Stimulated activated naive CD8-positive, alpha-beta T cell treated with anti-CD3 and anti-CD28 coated beads, Interleukin-15, Interleukin-2, amounts not matched to agents 100 U/mL and 50 U/mL, for 24 hours (primary cell): ENCODE data around the gene INPP5F.
"Not testable (repeated sequence)": the region's sequence is repeated elsewhere in the genome, so short reads cannot be mapped to it uniquely, and the experiment has no call there.

Source experiments
- ATAC-seq: fragments of 150-1000 bp; cut with Tn5 transposase; one replicate; pipeline ENCODE4 v1.10.0; 2021
- DNase-seq: peaks from one replicate; pipeline ENCODE4 v3.0.0; 2021

The INPP5F gene

DNA sequence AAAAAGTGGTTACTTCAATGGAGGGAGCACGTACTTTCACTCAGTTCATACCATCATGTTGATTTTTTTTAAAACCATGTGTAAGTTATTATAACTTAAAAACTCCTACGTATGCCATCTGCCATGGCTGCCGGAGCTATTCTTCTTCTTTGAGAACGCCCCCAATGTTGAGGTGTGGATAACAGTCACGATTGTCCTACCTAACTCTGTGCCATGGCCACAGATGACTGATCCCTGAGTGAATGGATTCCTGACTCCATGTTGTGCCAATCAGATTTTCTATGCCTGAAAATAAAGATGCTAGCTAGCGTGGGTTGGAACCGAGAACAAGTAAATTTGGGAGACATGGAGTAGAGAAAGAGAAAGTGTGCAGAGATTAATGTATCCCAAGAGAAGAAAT is 141.5 kb downstream of the INPP5F start:
- DNase-seq (no peak), ATAC-seq (no peak)

DNA sequence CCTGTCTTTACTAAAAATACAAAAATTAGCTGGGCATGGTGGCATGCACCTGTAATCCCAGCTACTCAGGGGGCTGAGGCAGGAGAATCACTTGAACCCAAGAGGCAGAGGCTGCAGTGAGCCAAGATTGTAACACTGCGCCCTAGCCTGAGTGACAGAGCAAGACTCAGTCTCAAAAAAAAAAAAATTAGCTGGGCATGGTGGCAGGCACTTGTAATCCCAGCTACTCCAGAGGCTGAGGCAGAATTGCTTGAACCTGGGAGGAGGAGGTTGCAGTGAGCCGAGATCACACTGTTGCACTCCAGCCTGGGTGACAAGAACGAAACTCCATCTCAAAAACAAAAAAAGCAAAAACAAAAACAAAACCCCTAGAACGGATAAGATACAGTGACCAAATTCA is 143.5 kb downstream of the INPP5F start:
- ATAC-seq, DNase-seq: not testable (repeated sequence)

DNA sequence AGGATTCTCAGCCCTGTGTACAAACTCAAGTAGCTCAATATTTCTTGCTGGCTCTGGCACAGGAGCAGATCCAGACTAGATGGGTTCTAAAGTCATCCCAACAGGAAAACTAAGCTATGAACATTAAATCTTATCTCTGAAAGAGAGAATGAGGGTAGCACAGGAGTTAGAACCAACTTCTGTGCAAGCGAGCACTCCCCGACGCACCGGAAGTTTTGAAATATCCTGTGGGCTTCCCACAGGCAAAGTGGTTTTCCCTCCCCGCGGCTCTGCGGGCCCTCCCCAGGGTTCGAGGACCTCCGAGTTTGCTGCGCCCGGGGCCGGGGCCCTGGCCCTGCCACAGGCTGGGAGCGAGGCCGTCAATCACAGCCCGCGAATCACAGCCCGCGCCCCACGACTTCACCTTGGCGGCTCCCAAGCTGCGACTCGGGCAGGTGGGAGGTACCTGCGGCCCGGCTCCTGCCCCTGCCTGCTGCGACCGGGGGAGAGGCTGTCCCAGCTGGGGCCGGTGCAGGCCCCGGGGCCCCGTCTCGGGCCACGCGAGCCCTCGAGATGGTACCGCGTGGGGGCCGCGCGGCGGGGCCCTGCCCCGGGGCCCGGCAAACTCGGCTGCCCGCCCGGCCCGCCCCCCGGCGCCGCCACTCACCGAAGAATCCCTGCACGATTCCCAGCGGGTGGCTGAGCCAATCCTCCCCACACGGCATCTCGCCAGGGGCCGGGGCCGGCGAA is 146.2 kb downstream of the INPP5F start:
- peak; percentile 24 for ATAC-seq
- peak; percentile 66 for DNase-seq

DNA sequence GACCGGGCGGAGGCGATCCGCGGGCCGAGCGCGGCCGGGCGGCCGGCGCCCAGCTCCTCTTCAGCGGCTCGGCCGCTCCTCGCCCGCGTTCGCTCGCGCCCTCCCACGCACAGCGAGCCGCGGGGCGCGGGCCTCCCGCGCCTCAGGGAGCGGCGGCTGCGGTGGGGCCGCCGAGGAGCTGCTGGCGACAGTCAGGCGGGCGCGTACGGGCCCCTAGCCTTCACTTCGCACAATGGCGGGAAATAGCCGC is 146.7 kb downstream of the INPP5F start, which contains the start of gene MCMBP:
MCMBP (minus strand) TSS at position 234 of the 250 bp plus-strand sequence. CDS start 259 bp downstream, outside the sequence.
- ATAC-seq (no peak), DNase-seq (no peak)

DNA sequence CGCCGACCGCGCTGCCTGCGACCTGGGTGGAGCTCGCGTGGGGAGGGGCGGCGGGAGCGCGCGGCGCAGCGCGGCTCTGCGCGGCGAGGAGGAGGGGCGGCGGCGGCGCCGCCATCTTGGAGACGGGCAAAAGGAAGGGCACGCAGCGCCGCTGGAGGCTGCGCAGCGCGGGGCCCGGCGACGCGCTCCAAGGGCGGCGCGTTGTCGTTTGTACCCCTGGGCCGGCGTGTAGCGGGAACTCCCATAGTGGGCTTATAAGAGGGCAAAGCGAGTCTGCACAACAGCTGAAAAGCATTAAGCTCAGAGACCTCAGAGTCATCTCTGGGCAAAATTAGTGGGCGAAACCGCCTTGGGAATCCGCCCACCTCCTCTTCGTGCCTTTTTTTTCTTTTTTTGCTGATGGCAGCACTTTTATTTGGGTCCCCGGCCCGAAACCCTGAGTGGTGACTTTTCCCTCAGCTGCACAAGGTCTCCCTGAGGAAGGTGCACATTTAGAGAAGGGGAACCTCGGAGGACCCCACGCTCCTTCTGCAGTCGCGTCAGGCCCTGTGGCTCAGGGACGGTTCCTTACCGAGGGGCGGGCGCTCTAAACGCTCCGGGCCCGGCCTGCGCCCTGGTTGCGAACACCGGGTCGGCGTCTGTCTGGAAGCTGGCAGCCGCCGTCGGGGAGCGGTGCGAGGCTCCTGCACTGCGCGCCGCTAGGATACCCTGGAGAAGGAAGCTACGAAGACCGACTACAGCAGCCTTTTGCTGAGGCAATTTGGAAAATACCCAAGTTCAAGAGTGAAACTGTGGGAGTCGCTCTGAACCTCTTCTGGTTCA is 147.2 kb downstream of the INPP5F start:
- DNase-seq (peak; percentile 90), ATAC-seq (peak; percentile 96)

DNA sequence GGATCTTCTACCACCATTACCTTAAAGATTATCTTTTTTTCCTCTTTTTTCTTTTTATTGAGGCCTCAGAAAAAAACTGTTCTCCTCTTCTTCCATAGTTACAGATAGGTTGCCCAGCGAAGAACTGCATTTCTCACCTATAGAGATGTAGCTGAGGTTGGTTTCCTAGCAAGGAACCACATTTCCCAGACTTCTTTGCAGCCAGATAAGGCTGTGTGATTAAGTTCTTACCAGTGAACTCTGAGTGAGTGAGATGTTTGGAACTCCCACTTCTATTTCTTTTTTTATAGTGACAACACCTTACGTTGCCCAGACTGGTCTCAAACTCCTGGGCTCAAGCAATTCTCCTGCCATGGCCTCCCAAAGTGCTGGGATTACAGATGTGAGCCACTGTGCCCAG is 152.7 kb downstream of the INPP5F start:
- DNase-seq (no peak), ATAC-seq (no peak)
